ENCODE data around the gene SLC17A7.

The SLC17A7 gene

DNA sequence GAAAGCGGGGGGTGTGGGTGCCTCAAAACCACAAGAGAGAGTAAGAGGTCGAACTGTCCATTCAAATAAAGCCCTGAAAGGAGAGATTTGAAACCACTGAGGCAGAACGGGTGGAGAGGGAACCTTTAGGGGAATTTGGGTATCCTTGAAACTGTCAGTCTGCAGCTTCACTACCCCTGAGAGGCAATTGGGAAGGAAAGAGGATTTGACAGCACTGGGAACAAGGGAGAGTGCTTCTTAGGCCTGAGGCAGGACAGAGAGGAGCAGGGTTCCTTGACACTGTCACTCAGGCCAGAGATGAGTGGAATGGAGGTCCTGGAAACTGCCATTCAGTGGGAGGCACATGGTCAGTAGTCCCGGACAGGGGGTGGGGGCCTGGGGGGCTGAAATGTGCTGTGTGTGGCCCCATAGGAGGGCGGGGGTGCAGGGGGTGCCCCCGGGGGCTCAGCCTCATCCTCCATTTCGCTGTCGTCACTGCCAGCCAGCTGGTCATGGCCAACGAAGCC lies 11.1 kb downstream of the SLC17A7 start:
- no peak for DNase-seq (ENCODE audit: low spot score)
- in situ Hi-C loops (cut with MboI; ENCODE audit: low pct_unique_long_range_greater_than_20kb, low sequenced_read_pairs, unreplicated experiment) = no loop called here
- TF ChIP-seq, protein P1, sequence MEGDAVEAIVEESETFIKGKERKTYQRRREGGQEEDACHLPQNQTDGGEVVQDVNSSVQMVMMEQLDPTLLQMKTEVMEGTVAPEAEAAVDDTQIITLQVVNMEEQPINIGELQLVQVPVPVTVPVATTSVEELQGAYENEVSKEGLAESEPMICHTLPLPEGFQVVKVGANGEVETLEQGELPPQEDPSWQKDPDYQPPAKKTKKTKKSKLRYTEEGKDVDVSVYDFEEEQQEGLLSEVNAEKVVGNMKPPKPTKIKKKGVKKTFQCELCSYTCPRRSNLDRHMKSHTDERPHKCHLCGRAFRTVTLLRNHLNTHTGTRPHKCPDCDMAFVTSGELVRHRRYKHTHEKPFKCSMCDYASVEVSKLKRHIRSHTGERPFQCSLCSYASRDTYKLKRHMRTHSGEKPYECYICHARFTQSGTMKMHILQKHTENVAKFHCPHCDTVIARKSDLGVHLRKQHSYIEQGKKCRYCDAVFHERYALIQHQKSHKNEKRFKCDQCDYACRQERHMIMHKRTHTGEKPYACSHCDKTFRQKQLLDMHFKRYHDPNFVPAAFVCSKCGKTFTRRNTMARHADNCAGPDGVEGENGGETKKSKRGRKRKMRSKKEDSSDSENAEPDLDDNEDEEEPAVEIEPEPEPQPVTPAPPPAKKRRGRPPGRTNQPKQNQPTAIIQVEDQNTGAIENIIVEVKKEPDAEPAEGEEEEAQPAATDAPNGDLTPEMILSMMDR (IDR thresholded peaks at IDR 0.05; ENCODE audit: extremely low read depth, insufficient read depth, missing control alignments) = no peak

DNA sequence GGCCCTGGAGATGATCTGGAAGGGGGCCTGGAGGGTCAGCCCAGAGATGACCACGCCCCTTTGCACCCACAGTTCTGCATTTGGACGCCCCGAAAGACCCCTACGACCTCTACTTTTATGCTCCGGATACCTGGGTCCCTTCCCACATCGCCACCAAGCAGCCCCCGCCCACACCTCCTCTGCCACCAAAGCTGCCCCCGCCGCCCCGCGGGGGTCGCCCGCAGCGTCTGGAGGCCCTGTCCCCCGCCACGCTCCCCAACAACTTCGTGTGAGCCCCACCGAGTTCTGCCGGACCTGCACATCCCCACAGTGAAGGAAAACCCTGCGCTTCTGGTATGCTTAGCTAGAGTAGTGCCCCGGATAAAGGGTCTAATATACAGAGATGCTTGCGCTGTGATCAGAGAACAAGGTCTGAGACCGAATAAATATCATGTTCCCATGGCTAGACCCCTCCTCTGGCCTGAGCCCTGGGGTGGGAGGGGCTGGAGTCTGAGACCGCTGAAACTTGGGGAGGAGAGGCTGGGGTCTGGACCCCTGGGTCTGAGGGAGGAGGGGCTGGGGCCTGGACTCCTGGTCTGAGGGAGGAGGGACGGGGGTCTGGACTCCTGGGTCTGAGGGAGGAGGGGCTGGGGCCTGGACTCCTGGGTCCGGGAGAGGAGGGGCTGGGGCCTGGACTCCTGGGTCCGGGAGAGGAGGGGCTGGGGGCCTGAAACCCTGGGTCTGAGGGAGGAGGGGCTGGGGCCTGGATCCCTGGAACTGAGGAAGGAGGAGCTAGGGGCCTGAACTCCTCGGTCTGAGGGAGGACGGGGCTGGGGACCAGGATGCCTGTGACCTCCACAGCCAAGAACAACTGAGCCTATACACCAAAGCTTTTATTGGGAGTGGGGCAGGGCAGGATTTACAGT lies 12.5 kb downstream of the SLC17A7 start:
- in situ Hi-C loops (cut with MboI; ENCODE audit: low pct_unique_long_range_greater_than_20kb, low sequenced_read_pairs, unreplicated experiment) = no loop called here
- TF ChIP-seq, protein P1 (IDR thresholded peaks at IDR 0.05; ENCODE audit: extremely low read depth, insufficient read depth, missing control alignments) = no peak

DNA sequence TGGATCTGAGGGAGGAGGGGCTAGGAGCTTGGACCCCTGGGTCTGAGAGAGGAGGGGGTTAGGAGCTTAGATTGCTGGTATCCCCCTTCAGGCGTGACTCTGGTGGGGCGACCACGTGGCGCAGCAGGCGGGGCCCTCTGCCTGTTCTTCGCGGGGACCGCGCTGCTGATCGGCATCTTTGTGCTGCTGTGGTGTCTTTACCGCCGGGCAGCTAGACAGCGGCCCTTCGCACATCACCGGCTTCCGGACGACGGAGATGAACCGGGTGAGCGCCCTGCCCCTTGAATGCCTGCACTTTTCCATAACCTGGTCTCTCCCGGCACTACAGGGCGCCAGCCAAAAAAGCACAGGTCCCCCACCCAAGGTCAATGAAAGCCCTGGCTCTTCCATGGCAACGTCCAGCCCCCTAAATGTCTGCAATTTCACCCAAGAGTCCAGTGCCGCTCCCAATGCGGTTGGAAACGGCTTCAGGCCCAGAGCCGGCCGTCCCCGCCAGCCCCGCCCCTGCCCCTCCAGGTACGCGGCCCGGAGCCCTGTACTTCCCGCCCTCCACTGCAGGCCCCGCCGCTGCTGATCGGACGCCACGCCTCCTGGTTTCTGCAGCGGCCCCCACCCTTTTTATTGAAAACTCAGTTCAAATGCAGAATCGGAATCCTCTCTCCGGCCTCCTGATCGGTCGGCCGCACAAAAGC lies 13.3 kb downstream of the SLC17A7 start:
- TF ChIP-seq, protein P1 (IDR thresholded peaks at IDR 0.05; ENCODE audit: extremely low read depth, insufficient read depth, missing control alignments) = no peak
- peak; percentile 74 for DNase-seq (ENCODE audit: low spot score)
- in situ Hi-C loops (cut with MboI; ENCODE audit: low pct_unique_long_range_greater_than_20kb, low sequenced_read_pairs, unreplicated experiment) = no loop called here

More for the DNA sequence above, 12.5 kb downstream of the SLC17A7 start:
- no peak for DNase-seq (ENCODE audit: low spot score)

DNA sequence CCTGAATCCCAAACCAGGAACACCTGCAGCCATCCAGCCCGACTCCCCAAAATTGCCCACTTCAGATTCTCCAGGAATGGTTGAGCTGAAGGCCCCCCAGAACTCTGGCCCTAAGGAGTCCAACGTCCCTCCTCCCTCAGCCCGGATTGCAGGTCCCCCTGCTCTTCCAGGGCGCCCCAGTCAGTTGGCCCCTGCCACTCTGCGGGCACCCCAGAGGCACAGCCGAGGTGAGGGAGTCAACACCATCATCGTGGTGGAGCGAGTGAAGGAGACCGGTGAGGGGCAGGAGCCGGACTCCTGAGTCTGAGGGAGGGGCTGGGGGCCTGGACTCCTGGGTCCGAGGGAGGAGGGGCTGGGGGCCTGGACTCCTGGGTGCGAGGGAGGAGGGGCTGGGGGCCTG lies 14.0 kb downstream of the SLC17A7 start:
- DNase-seq (ENCODE audit: low spot score) = no peak
- in situ Hi-C loops (cut with MboI; ENCODE audit: low pct_unique_long_range_greater_than_20kb, low sequenced_read_pairs, unreplicated experiment) = no loop called here
- TF ChIP-seq, protein P1 (IDR thresholded peaks at IDR 0.05; ENCODE audit: extremely low read depth, insufficient read depth, missing control alignments) = no peak

DNA sequence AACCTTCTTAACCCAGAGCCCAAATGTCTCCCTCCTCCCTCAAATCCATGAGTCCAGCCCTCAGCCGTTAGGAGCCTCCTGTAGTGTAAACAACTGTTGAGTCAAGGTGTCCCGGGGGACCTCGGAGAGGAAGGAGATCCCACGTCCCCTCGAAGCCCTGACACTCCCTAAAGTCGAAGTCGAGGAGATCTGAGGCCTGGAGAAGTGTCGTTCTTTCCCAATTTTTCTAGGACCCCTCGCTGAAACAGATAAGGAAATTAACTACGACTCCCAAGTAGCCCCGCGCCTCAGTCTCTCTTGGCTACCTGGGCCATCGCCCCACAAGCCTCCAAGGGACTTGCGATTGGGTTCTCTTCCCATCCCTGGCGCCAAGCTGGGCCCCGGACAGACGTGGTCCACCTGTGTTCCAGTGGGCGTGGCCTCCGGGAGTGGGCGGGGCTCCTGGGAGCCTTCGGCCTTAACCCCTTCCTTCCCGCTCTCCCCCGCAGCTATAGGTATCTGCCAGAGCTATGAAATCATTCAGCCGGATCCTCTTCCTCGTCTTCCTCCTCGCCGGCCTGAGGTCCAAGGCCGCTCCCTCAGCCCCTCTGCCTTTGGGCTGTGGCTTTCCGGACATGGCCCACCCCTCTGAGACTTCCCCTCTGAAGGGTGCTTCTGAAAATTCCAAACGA lies 15.3 kb downstream of the SLC17A7 start:
- TF ChIP-seq, protein P1 (IDR thresholded peaks at IDR 0.05; ENCODE audit: extremely low read depth, insufficient read depth, missing control alignments) = no peak
- peak; percentile 37 for DNase-seq (ENCODE audit: low spot score)
- in situ Hi-C loops (cut with MboI; ENCODE audit: low pct_unique_long_range_greater_than_20kb, low sequenced_read_pairs, unreplicated experiment) = no loop called here

DNA sequence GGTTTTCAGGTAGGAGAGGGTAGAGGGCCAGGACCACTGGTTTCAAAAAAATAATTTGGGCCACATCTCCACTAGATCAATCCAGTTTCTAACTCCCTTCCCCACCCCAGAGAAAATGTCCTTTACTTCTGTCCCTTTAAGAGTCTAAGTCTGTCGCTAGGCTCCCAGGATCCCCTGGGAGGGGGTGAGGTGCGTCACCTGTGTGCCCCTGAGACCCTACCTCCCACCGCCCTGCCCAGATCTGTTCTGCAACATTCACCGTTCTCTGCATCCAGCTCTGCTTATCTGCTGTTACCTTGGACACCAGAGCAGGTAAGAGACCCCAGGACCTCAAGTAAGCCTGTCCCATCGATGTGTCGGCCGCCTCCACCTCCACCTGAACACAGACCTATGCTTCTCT lies 16.1 kb downstream of the SLC17A7 start, which contains the start of gene GFY:
Gene GFY, plus strand, starts transcription at position 211 of the 400 bp plus-strand sequence. CDS start 1,043 bp downstream, outside the sequence.
- TF ChIP-seq, protein P1 (IDR thresholded peaks at IDR 0.05; ENCODE audit: extremely low read depth, insufficient read depth, missing control alignments) = no peak
- DNase-seq (ENCODE audit: low spot score) = no peak
- in situ Hi-C loops (cut with MboI; ENCODE audit: low pct_unique_long_range_greater_than_20kb, low sequenced_read_pairs, unreplicated experiment) = no loop called here
